AG08395 (cell line): ENCODE data around the gene CCNI.

ENCODE experiments used
- DNase-seq: peaks from one replicate; pipeline ENCODE4 v3.0.0; 2012; ENCODE audit warnings: mixed read lengths, low spot score

Gene CCNI

DNA sequence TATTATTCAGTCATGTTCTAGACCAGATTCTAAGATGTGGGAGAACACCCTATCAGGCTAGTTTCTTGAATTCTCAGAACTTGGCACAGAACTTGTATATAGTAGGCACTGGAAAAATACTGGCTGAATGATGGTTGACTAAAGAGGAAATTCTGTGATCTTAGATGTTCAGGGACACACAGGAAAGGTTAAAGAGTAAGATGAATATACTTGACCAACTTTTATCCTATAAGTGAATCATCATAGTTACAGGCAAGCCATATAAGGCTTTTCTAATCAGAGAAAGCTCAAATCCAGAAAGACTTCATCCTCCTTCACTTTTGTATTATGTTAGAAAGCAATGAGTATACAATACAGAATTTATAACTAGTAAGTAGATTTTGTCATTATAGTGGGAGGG lies 72.4 kb downstream of the CCNI start:
- no peak for DNase-seq

DNA sequence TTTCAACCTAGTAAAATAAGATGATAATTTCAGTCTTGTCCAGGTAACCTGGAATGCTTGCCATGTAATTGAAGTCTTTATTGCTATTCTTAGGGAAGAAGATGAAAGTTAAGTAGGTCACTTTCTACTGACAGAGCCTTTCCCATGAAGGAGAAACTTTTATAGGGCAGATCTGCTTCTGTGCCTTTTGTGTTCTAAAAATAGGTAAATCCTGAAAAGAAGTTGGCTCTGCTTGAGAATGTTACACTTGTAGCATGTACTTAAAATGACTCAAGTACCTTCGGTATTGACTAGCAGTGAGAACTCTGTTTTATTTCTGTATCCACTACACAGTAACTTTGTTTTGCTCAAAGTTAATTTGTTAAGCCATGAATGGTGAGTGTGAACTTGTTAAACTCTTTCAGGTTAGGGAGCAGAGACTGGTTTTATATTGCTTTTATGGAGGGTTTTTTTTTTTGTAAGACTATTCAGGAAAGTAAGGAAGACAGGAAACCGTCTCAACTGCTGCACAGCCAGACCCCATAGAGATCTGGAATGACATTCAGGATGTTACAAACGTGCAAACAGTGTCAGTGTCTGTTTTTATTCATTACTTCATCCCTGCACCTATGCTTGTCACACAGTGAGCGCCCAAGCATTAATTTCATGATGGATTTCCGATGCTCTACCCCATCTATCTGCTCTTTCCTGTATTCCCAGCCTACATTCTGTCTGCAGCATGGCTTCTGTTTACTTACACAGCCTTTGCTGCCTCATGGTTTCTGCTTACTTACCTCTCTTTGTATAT lies 73.3 kb downstream of the CCNI start:
- DNase-seq, result no peak

DNA sequence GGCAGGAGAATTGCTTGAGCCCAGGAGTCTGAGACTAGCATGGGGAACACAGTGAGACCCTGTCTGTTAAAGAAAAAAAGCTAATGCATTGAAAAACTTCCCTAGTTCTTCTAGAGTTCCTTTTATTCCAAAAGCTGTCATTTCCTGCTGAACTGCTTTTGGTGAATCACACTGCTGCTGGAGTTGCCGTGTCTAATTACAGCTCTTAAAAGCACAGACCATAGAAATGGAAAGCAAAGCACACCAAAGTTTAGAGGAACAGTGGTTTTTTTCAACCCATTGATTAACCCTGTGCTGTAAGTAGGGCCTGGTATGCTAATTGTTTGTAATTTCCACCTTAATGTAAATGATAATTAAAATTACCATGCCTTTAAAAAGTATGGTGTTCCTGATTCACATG lies 73.9 kb downstream of the CCNI start:
- no peak for DNase-seq

DNA sequence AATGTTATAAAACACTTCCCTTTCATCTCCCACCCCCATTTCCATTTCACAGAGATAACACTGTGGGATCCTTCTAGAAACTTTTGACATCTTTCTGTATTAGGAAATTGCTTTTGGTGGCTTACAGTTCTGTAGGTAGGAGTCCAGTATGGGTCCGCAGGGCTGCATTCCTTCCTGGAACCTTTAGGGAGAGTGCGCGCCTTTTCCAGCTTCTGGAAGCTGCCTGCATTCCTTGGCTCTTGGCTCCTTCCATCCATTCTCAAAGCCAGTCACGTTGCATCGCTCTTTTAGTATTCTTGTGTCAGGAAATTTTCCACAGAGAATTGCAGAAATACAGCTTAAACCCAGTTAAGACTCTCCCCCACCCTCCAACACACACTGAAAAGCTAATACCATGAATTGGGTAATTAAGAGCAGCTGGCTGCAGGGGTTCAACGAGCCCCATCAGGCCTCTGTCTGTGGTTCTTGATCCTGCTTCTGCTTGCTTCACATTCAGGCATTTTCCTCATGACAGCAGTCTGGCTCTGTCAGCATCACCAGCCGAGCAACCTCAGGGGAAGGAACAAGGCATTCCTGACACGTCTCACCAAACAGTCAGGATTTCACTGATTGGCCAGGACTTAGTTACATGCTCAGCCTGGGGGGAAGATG lies 77.4 kb downstream of the CCNI start:
- DNase-seq, result no peak

DNA sequence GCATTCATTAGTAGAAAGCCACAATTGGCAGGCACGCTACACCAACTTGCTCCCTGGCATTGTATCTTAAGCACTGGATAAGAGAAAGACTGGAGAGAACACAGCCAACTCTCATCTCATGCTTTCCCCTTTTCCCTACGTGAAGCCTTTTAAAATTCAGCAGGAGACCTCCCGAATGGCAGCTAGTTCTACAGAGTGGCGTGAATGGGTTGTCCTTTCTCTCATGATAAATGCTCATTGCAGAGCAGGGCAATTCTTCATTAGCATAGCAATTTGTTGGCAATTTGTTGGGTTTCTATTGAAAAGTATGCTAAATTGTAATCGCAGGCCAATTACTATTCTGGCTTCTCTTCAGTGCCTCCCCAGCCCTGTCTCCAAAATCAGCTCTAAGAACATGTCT lies 78.3 kb downstream of the CCNI start:
- DNase-seq, result no peak
